Right ventricle myocardium inferior (tissue), 1 donor: ENCODE data around the gene BRINP3. TPM values are rescaled to one million over a fixed set of nuclear protein-coding genes. Genes with fewer than 3 reads are reported as not detected.

Source experiments
- ATAC-seq: fragments of 200-7000 bp; cut with Tn5 transposase; one replicate; pipeline ENCODE4 v1.9.1; 2020; ENCODE audit warnings: mild to moderate bottlenecking, moderate library complexity
- DNase-seq: peaks from one replicate; pipeline ENCODE4 v3.0.0; 2021; ENCODE audit errors: missing footprints
- intact Hi-C: fragments of 100-400 bp; cut with DNase I; formaldehyde crosslinking; loops from one replicate; pipeline ENCODE4 v1.11.0; 2022
- total RNA-seq: library from RNA; stranded (reverse); fragmentation: NEBNext Ultra II Directional; extraction: Animal tissue kit (Norgen Biotek cat#: 25700); gene quantifications from one replicate; pipeline ENCODE4 v1.2.1, GENCODE V29; 2021
- donor health status: DM: no; HTN: yes; CAD: no; lungs with severe emphysema.

Gene BRINP3
- total RNA-seq, 1 donor from 2014 or later: not detected

- intact Hi-C loops: no loop called here
- DNase-seq (no peak), ATAC-seq (no peak)
Observed at GRCh38 chr1:190244406-190244805, 233.3 kb downstream of the BRINP3 start.

- ATAC-seq: no peak
- DNase-seq: no peak
- intact Hi-C loops: no loop called here
Observed at GRCh38 chr1:190243056-190243455, 234.6 kb downstream of the BRINP3 start.

GRCh38 chr1:190226006-190226405 lies 251.7 kb downstream of the BRINP3 start:
- DNase-seq: no peak
- no peak for ATAC-seq
- intact Hi-C loops: no loop called here

- DNase-seq (no peak), ATAC-seq (no peak)
- intact Hi-C loops: no loop called here
Observed at GRCh38 chr1:190212450-190212849, 265.2 kb downstream of the BRINP3 start.

- DNase-seq (no peak), ATAC-seq (no peak)
- intact Hi-C loops: no loop called here
Observed at GRCh38 chr1:190207733-190208132, 269.9 kb downstream of the BRINP3 start.

- intact Hi-C loops: no loop called here
- DNase-seq: no peak
- ATAC-seq: no peak
Observed at GRCh38 chr1:190205713-190206112, 272.0 kb downstream of the BRINP3 start.

- intact Hi-C loops: no loop called here
- DNase-seq (no peak), ATAC-seq (no peak)
Observed at GRCh38 chr1:190196020-190196419, 281.6 kb downstream of the BRINP3 start.

- intact Hi-C loops: no loop called here
- no peak for ATAC-seq
- DNase-seq: no peak
Observed at GRCh38 chr1:190193508-190194115, 284.1 kb downstream of the BRINP3 start.

- intact Hi-C loops: no loop called here
- ATAC-seq: no peak
Observed at GRCh38 chr1:190192627-190193026, 285.0 kb downstream of the BRINP3 start.

GRCh38 chr1:190183588-190183987 lies 294.1 kb downstream of the BRINP3 start:
- ATAC-seq: no peak
- DNase-seq: no peak
- intact Hi-C loops: no loop called here

More at GRCh38 chr1:190192627-190193026, 285.0 kb downstream of the BRINP3 start:
- DNase-seq: no peak

GRCh38 chr1:190179817-190180216 lies 297.8 kb downstream of the BRINP3 start:
- intact Hi-C loops: no loop called here
- DNase-seq: no peak
- no peak for ATAC-seq

- intact Hi-C loops: no loop called here
- DNase-seq (no peak), ATAC-seq (no peak)
Observed at GRCh38 chr1:190178827-190179226, 298.8 kb downstream of the BRINP3 start.

- no peak for ATAC-seq
- intact Hi-C loops: no loop called here
- no peak for DNase-seq
Observed at GRCh38 chr1:190177555-190177954, 300.1 kb downstream of the BRINP3 start.

- no peak for ATAC-seq
- no peak for DNase-seq
- intact Hi-C loops: no loop called here
Observed at GRCh38 chr1:190176776-190177175, 300.9 kb downstream of the BRINP3 start.

GRCh38 chr1:190175320-190175719 lies 302.3 kb downstream of the BRINP3 start:
- intact Hi-C loops: no loop called here
- DNase-seq (no peak), ATAC-seq (no peak)

- no peak for ATAC-seq
- DNase-seq: no peak
- intact Hi-C loops: no loop called here
Observed at GRCh38 chr1:190172651-190173430, 304.8 kb downstream of the BRINP3 start.

GRCh38 chr1:190170321-190170720 lies 307.3 kb downstream of the BRINP3 start:
- ATAC-seq: no peak
- DNase-seq: no peak
- intact Hi-C loops: no loop called here

- no peak for ATAC-seq
- no peak for DNase-seq
- intact Hi-C loops: no loop called here
Observed at GRCh38 chr1:190169311-190170067, 308.2 kb downstream of the BRINP3 start.

GRCh38 chr1:190168893-190169280 lies 308.8 kb downstream of the BRINP3 start:
- intact Hi-C loops: no loop called here
- no peak for DNase-seq
- no peak for ATAC-seq
